ENCODE results near the gene SNAPC3.
A peak's percentile ranks its signal among the peaks of the same experiment; 100 is the strongest.
"Not testable (repeated sequence)": the region's sequence is repeated elsewhere in the genome, so short reads cannot be mapped to it uniquely, and the experiment has no call there.

Gene SNAPC3

GRCh38 chr9:15423231-15423985, 732 bp downstream of the SNAPC3 start:
- DNase-seq: peak; percentile 19

- DNase-seq: no peak
These were observed 3.3 kb downstream of the SNAPC3 start for GRCh38 chr9:15426019-15426418.

- not testable (repeated sequence) for DNase-seq
These were observed 5.0 kb downstream of the SNAPC3 start for GRCh38 chr9:15427702-15428101.

GRCh38 chr9:15430920-15431844, 8.5 kb downstream of the SNAPC3 start:
- DNase-seq: no peak

GRCh38 chr9:15433191-15433590, 10.5 kb downstream of the SNAPC3 start:
- DNase-seq: no peak

- DNase-seq: no peak
These were observed 11.0 kb downstream of the SNAPC3 start for GRCh38 chr9:15433661-15434060.

GRCh38 chr9:15438891-15439290, 16.2 kb downstream of the SNAPC3 start:
- DNase-seq: no peak

GRCh38 chr9:15441841-15442240, 19.2 kb downstream of the SNAPC3 start:
- DNase-seq: not testable (repeated sequence)

GRCh38 chr9:15442264-15442663, 19.6 kb downstream of the SNAPC3 start:
- not testable (repeated sequence) for DNase-seq

GRCh38 chr9:15444141-15444540, 21.5 kb downstream of the SNAPC3 start:
- DNase-seq: no peak

- DNase-seq: no peak
These were observed 31.3 kb downstream of the SNAPC3 start for GRCh38 chr9:15453956-15454355.

- no peak for DNase-seq
These were observed 38.4 kb downstream of the SNAPC3 start for GRCh38 chr9:15461056-15461455.

GRCh38 chr9:15461601-15462000, 38.9 kb downstream of the SNAPC3 start:
- DNase-seq: no peak

GRCh38 chr9:15468145-15468544, 45.5 kb downstream of the SNAPC3 start:
- no peak for DNase-seq

- DNase-seq: no peak
These were observed 46.7 kb downstream of the SNAPC3 start for GRCh38 chr9:15469406-15469805.

GRCh38 chr9:15469862-15470261, 47.2 kb downstream of the SNAPC3 start:
- DNase-seq: no peak

GRCh38 chr9:15475923-15476536, 53.4 kb downstream of the SNAPC3 start:
- DNase-seq: no peak

GRCh38 chr9:15480028-15480427, 57.4 kb downstream of the SNAPC3 start:
- no peak for DNase-seq

GRCh38 chr9:15482146-15482545, 59.5 kb downstream of the SNAPC3 start:
- DNase-seq: no peak

GRCh38 chr9:15484802-15485201, 62.1 kb downstream of the SNAPC3 start:
- DNase-seq: no peak

GRCh38 chr9:15485836-15486666, 63.4 kb downstream of the SNAPC3 start:
- peak; percentile 40 for DNase-seq

GRCh38 chr9:15491950-15492349, 69.3 kb downstream of the SNAPC3 start:
- no peak for DNase-seq
